NB4 (cell line): Measurements from ENCODE around the gene LCORL.
A peak's percentile ranks its signal among the peaks of the same experiment; 100 is the strongest.

Experiments used
- DNase-seq: peaks from one replicate; pipeline ENCODE4 v3.0.0; 2010; ENCODE audit warnings: low read depth
- H3K4me3 ChIP-seq: one replicate; pipeline ENCODE4 v1.5.1; 2011; ENCODE audit warnings: mild to moderate bottlenecking, low read depth, low read length, moderate library complexity
- CTCF ChIP-seq: IDR thresholded peaks from one replicate; pipeline ENCODE4 v1.5.1; 2012; ENCODE audit warnings: low read depth, low read length
- MAX ChIP-seq: IDR thresholded peaks from 2 replicates; pipeline ENCODE4 v1.6.1; 2011; ENCODE audit warnings: low read depth, low read length
- MYC ChIP-seq: IDR thresholded peaks from 2 replicates; pipeline ENCODE4 v1.6.1; 2011; ENCODE audit warnings: low read depth, low read length
- POLR2A ChIP-seq: IDR thresholded peaks from 2 replicates; pipeline ENCODE4 v1.6.1; 2011; ENCODE audit warnings: mild to moderate bottlenecking; ENCODE audit not compliant: insufficient read length; ENCODE audit errors: extremely low read depth

Gene LCORL

GRCh38 chr4:17817027-17817426 lies 204.5 kb downstream of the LCORL start:
- H3K4me3 ChIP-seq, result no peak overlapping the region
- TF ChIP-seq CTCF (peak; percentile 52), MAX (no peak), MYC (no peak)
- peak; percentile 71 for DNase-seq

GRCh38 chr4:17816142-17816541 lies 205.4 kb downstream of the LCORL start:
- TF ChIP-seq CTCF, result no peak
- TF ChIP-seq MAX, result no peak
- no peak for TF ChIP-seq POLR2A
- H3K4me3 ChIP-seq, result no peak overlapping the region
- DNase-seq, result no peak

- peak; percentile 62 for DNase-seq
- H3K4me3 ChIP-seq, result peak overlapping the region; percentile 87
- TF ChIP-seq POLR2A (no peak), CTCF (no peak), MAX (no peak), MYC (no peak)
Measured at GRCh38 chr4:17814140-17814539, 207.4 kb downstream of the LCORL start.

GRCh38 chr4:17812801-17813200 lies 208.8 kb downstream of the LCORL start:
- TF ChIP-seq CTCF, result no peak
- TF ChIP-seq POLR2A, result no peak
- H3K4me3 ChIP-seq, result peak overlapping the region; percentile 87
- DNase-seq, result no peak

GRCh38 chr4:17812125-17812524 lies 209.4 kb downstream of the LCORL start:
- TF ChIP-seq POLR2A (no peak), MAX (no peak), MYC (no peak), CTCF (no peak)
- peak; percentile 45 for DNase-seq
- H3K4me3 ChIP-seq, result peak overlapping the region; percentile 87

- peak overlapping the region; percentile 87 for H3K4me3 ChIP-seq
- no peak for TF ChIP-seq CTCF
- no peak for DNase-seq
Measured at GRCh38 chr4:17811078-17811603, 210.4 kb downstream of the LCORL start.
